ENCODE data around the gene SEL1L2. TPM values are rescaled to one million over a fixed set of nuclear protein-coding genes. Genes with fewer than 3 reads are reported as not detected.

The SEL1L2 gene
- total RNA-seq, 1 donor from 2014 or later: not detected

- H3K4me3 ChIP-seq (ENCODE audit: low read depth, low read length): no peak overlapping the region
- DNase-seq (ENCODE audit: low read depth): no peak
- TF ChIP-seq CTCF (conservative IDR thresholded peaks at IDR 0.05; ENCODE audit: low read depth, low read length): no peak
These were observed 164.9 kb downstream of the SEL1L2 start for GRCh38 chr20:13825465-13825864.

GRCh38 chr20:13824459-13824858 is 166.0 kb downstream of the SEL1L2 start:
- TF ChIP-seq CTCF (conservative IDR thresholded peaks at IDR 0.05; ENCODE audit: low read depth, low read length): no peak
- H3K4me3 ChIP-seq (ENCODE audit: low read depth, low read length): no peak overlapping the region
- no peak for DNase-seq (ENCODE audit: low read depth)

GRCh38 chr20:13822459-13822858 is 168.0 kb downstream of the SEL1L2 start:
- TF ChIP-seq CTCF (conservative IDR thresholded peaks at IDR 0.05; ENCODE audit: low read depth, low read length): no peak
- no peak for DNase-seq (ENCODE audit: low read depth)
- H3K4me3 ChIP-seq (ENCODE audit: low read depth, low read length): no peak overlapping the region

GRCh38 chr20:13821876-13822275 is 168.5 kb downstream of the SEL1L2 start:
- no peak overlapping the region for H3K4me3 ChIP-seq (ENCODE audit: low read depth, low read length)
- DNase-seq (ENCODE audit: low read depth): no peak
- TF ChIP-seq CTCF (conservative IDR thresholded peaks at IDR 0.05; ENCODE audit: low read depth, low read length): no peak

- TF ChIP-seq CTCF (conservative IDR thresholded peaks at IDR 0.05; ENCODE audit: low read depth, low read length): peak; percentile 61
- DNase-seq (ENCODE audit: low read depth): peak; percentile 39
These were observed 170.3 kb downstream of the SEL1L2 start for GRCh38 chr20:13819885-13820645.

GRCh38 chr20:13817342-13817741 is 173.1 kb downstream of the SEL1L2 start:
- no peak for TF ChIP-seq CTCF (conservative IDR thresholded peaks at IDR 0.05; ENCODE audit: low read depth, low read length)
- no peak for DNase-seq (ENCODE audit: low read depth)
- H3K4me3 ChIP-seq (ENCODE audit: low read depth, low read length): no peak overlapping the region

More at GRCh38 chr20:13819885-13820645, 170.3 kb downstream of the SEL1L2 start:
- no peak overlapping the region for H3K4me3 ChIP-seq (ENCODE audit: low read depth, low read length)

GRCh38 chr20:13816757-13817156 is 173.7 kb downstream of the SEL1L2 start:
- no peak for DNase-seq (ENCODE audit: low read depth)
- no peak for TF ChIP-seq CTCF (conservative IDR thresholded peaks at IDR 0.05; ENCODE audit: low read depth, low read length)
- H3K4me3 ChIP-seq (ENCODE audit: low read depth, low read length): no peak overlapping the region
